BLaER1 treated with 17β-estradiol and CSF1 and Interleukin-3, amounts not matched to agents 10 nM and 100 nM (cell line): ENCODE results near the gene CERS6.

Experiments
- H3K27ac ChIP-seq, 11 experiments: shearing (Covaris generic); formaldehyde crosslinking; 2 replicates each; pipeline ENCODE4 v1.8.1; 2022
- H3K27me3 ChIP-seq, 11 experiments: shearing (Covaris generic); formaldehyde crosslinking; 2 replicates each; pipeline ENCODE4 v1.8.1; 2022
- H3K36me3 ChIP-seq, 11 experiments: shearing (Covaris generic); formaldehyde crosslinking; 2 replicates each; pipeline ENCODE4 v1.8.1; 2022
- H3K4me1 ChIP-seq, 10 experiments: shearing (Covaris generic); formaldehyde crosslinking; 2 replicates each; pipeline ENCODE4 v1.8.1; 2022
- H3K4me2 ChIP-seq, 11 experiments: shearing (Covaris generic); formaldehyde crosslinking; 2 replicates each; pipeline ENCODE4 v1.8.1; 2022
- H3K4me3 ChIP-seq, 10 experiments: shearing (Covaris generic); formaldehyde crosslinking; 2 replicates each; pipeline ENCODE4 v1.8.1; 2022
- H3K9ac ChIP-seq, 11 experiments: shearing (Covaris generic); formaldehyde crosslinking; 2 replicates each; pipeline ENCODE4 v1.8.1; 2022
- H3K9me3 ChIP-seq, 11 experiments: shearing (Covaris generic); formaldehyde crosslinking; replicated peaks in 1 of 11; 2 replicates each; pipeline ENCODE4 v1.8.1; 2022
- H4K20me1 ChIP-seq, 11 experiments: shearing (Covaris generic); formaldehyde crosslinking; 2 replicates each; pipeline ENCODE4 v1.8.1; 2022
- Cebpa-rat ChIP-seq, 11 experiments: shearing (Covaris generic); IDR thresholded peaks; 2 replicates each; pipeline ENCODE4 v1.8.1; 2022

CERS6 gene

DNA sequence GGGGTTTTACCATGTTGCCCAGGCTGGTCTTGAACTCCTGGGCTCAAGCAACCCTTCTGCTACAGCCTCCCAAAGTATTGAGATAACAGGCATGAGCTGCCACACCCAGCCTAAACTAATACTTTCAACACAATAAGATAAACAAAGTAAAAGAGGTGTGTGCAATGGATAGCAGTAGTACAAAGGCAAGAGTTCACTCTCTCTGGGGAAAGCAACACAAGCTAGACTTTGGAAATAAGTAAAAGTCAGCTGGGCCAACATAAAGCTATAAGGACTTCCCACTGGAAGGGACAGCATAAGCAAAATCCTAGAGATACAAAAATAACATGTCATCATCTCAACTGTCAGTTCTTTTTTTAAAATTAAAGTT lies 341.2 kb downstream of the CERS6 start:
- Histone ChIP-seq H3K27ac (peak overlapping the region in 2 of 11 experiments; percentile 17 to 44; a peak in 6 of 22 replicates), H3K36me3 (no peaks in the 10 kb centered on the region), H3K4me2 (peak overlapping the region in 9 of 11 experiments; percentile 32 to 73 (median 61); a peak in 15 of 22 replicates), H3K27me3 (no peaks in the 10 kb centered on the region), H3K4me3 (no peak overlapping the region), H3K9me3 (peaks cover 0 to 4% (median 0%) of the 10 kb centered on the region in 11 experiments; a peak in 2 of 22 replicates), H3K4me1 (peaks cover 8 to 23% (median 19%) of the 10 kb centered on the region in 10 experiments; a peak in 18 of 20 replicates), H4K20me1 (no peaks in the 10 kb centered on the region), H3K9ac (no peak overlapping the region)
- TF ChIP-seq Cebpa-rat (IDR thresholded peaks at IDR 0.05), result no peak

DNA sequence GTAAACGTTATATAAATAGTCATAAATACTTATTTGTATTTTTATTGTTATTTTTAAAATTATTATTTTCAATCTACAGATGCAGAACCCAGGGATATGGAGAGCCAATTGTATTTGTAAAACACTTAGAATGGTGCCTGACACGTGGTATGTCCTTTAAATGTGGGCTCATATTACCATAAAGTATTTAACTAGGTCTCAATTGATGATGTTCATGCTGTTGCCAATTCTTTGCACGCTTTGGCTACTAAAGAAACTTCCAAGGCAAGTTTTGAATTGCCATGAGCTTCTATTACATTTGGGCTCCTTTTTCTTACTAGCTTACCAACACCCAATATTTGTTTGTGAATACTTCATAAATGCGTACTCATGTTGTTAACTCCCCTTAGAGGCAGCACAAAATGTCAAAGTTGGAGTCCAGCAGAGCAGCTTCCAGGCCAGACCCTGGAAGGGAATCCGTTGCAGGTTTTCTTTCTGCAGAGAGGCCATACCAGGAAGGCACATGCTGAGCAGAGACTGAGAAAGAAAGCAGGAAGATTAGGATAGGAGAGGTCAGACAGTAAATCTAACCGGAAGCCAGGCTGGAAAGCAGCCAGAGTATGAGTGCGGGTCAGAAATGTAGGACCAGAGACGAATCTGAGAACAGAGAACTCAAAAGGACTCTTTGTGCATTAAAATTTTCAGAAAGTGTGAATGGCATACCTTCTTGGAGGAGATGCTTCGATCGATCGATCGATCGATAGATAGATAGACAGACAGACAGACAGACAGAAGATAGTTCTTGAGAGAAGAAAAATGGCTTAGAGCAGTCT lies 342.2 kb downstream of the CERS6 start:
- H3K9me3 ChIP-seq, result no peaks in the 10 kb centered on the region
- no peaks in the 10 kb centered on the region for H3K27me3 ChIP-seq
- no peak overlapping the region for H3K4me2 ChIP-seq
- peaks cover 8 to 23% (median 19%) of the 10 kb centered on the region in 10 experiments; a peak in 18 of 20 replicates for H3K4me1 ChIP-seq
- H3K36me3 ChIP-seq, result no peaks in the 10 kb centered on the region
- no peak overlapping the region for H3K9ac ChIP-seq
- H3K4me3 ChIP-seq, result no peak overlapping the region
- no peak overlapping the region for H3K27ac ChIP-seq
- no peak for TF ChIP-seq Cebpa-rat (IDR thresholded peaks at IDR 0.05)
- H4K20me1 ChIP-seq, result no peaks in the 10 kb centered on the region

DNA sequence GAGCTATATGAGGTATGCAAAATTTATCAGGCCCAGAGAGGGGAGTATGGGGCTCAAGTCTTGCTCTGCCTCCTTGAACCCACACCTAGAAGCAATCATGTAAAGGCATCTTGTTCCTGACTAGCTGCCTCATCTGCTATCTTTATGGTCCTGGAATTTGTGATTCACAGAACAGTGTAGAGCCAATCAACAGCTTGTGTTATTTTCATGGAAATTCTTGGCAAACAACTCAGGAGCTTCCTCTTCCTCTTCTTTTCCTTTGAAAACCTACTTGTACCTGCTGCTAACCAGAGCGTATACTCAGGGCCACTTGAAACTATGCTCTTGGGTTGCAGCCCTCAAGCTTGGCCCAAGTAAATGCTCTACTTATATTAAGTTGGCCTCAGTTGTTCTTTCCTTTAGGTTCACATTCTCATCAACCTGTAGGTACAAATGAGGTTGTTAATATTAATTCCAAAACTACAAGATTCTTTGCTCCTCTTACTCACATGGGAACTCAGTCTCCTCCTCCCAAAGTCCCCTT lies 342.9 kb downstream of the CERS6 start:
- Histone ChIP-seq H3K9ac (no peak overlapping the region), H3K27me3 (no peaks in the 10 kb centered on the region), H4K20me1 (no peaks in the 10 kb centered on the region), H3K27ac (no peak overlapping the region), H3K9me3 (no peaks in the 10 kb centered on the region), H3K4me2 (no peak overlapping the region), H3K4me3 (no peak overlapping the region), H3K36me3 (no peaks in the 10 kb centered on the region), H3K4me1 (peaks cover 8 to 23% (median 19%) of the 10 kb centered on the region in 10 experiments; a peak in 18 of 20 replicates)
- no peak for TF ChIP-seq Cebpa-rat (IDR thresholded peaks at IDR 0.05)

DNA sequence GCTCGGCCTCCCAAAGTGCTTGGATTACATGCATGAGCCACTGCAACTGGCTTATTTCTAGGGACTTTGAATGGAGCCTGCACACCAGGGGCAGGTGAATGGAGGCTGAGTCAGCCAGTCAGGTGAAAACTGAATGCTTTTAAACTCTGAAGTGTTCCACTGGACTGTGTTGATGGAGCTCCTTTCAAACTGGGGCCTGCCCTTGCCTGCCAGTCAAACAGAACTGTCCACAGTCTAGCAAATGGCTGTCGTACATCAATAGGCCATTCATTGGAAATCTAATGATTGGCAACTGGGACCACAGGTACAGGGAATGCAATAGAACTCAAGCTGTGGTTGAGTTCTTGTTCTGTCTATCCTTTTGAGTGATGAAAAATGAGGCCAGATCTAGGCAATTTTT lies 345.4 kb downstream of the CERS6 start:
- no peaks in the 10 kb centered on the region for H4K20me1 ChIP-seq
- H3K27me3 ChIP-seq, result no peaks in the 10 kb centered on the region
- H3K36me3 ChIP-seq, result no peaks in the 10 kb centered on the region
- H3K27ac ChIP-seq, result no peak overlapping the region
- peaks cover 0 to 4% (median 0%) of the 10 kb centered on the region in 11 experiments; a peak in 1 of 22 replicates for H3K9me3 ChIP-seq
- H3K4me1 ChIP-seq, result peaks cover 4 to 19% (median 12%) of the 10 kb centered on the region in 10 experiments; a peak in 18 of 20 replicates
- no peak overlapping the region for H3K4me3 ChIP-seq
- no peak overlapping the region for H3K9ac ChIP-seq
- H3K4me2 ChIP-seq, result no peak overlapping the region
- TF ChIP-seq Cebpa-rat (IDR thresholded peaks at IDR 0.05), result no peak

DNA sequence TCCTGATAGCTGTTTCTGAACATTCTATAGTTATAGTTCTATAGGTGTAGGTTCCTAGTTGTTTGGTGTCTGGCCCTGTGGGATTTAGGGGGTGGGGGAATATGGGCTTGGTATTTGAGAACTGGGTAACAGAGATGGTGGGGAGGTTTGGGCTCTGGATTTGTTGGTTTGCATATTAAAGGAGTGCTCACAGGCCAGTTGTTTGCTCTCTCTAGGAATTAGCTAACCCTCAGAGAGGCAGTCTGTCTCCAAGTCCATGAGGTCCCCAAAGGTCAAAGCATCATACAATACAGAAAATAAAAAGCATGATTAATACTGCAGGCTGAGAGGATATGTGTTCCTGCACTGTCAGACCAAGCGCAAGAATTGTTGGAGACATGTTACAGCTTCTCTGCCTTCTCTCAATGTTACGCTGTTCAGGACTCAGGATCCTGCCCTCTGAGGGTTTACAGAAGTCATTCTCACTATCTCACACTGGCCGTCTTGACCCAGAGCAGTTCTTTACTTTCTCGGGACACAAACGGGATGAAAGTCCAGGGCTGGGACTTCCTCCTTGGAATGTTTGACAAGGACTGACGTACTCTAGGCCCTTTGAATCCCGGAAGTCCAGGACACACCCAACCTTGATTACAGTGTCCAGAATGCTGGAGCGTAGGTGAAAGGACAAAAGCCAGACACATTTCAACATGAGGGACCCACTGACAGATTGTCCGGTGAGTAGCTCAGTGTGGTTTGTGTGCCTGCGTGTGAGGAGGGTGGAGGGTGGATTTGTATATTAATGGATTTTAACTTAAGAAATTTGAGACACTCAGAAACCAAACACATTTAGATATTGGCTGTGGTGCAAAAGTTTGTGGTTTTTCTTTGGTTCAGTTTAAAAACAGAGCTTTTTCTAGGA lies 346.1 kb downstream of the CERS6 start, which contains the start of gene NOSTRIN:
NOSTRIN (plus strand) TSS at position 677 of the 898 bp plus-strand sequence; CDS start at position 687, 10 bp downstream.
- no peak within 1 kb of the TSS for H3K4me3 ChIP-seq
- H3K9me3 ChIP-seq, result peaks cover 0 to 4% (median 0%) of the 10 kb centered on the region in 11 experiments; a peak in 1 of 22 replicates
- no peak within 1 kb of the TSS for H3K9ac ChIP-seq
- TF ChIP-seq Cebpa-rat (IDR thresholded peaks at IDR 0.05), result no peak
- no peaks in the 10 kb centered on the region for H4K20me1 ChIP-seq
- H3K27ac ChIP-seq, result no peak within 1 kb of the TSS
- peaks cover 0 to 12% (median 5%) of the 10 kb centered on the region in 10 experiments; a peak in 12 of 20 replicates for H3K4me1 ChIP-seq
- no peaks in the 10 kb centered on the region for H3K27me3 ChIP-seq
- no peaks in the 10 kb centered on the region for H3K36me3 ChIP-seq
- H3K4me2 ChIP-seq, result no peak within 1 kb of the TSS

DNA sequence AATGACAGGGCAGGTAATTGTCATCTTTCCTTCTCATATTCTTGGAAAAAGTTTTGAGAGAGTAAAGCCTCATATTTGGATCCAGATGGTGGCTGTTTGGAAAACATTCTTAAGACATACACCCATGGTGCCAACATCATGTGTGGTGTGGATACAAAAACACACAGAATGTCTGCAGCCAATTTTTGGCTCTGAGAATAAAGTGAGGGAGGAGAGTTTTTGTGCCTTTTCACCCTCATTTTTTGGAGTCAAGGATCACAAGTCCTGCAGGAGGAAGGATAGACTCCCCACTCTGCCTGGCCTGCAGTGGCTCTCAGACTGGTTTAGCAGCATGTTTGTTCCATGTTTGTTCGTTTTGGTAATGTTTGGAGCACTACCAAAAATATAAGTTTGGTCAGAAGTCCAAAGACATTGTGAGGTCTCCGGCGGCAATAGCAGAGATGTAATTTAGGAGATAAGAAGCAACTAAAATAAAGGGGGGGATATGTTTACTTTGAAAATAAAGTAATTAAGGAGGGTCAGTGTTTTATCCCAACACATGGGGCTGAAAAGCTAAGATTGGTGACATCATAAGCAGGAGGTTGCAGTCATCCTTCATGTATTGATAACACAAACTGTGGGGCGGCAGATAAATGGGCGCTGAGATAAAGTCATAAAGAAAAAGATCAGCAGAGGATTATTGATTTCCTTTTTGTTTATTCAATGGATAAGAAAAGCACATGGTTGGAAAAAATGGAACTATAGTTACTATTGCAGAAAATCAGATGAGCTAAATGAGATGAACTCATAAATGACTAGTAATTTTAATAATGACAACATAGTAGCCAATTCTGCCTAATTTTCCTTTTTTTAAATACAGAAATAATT lies 347.0 kb downstream of the CERS6 start:
- peaks cover 0 to 4% (median 0%) of the 10 kb centered on the region in 11 experiments; a peak in 1 of 22 replicates for H3K9me3 ChIP-seq
- no peaks in the 10 kb centered on the region for H3K36me3 ChIP-seq
- peaks cover 0 to 6% (median 0%) of the 10 kb centered on the region in 10 experiments; a peak in 1 of 20 replicates for H3K4me1 ChIP-seq
- H4K20me1 ChIP-seq, result no peaks in the 10 kb centered on the region
- H3K4me3 ChIP-seq, result no peak overlapping the region
- no peak overlapping the region for H3K27ac ChIP-seq
- no peak overlapping the region for H3K4me2 ChIP-seq
- H3K9ac ChIP-seq, result no peak overlapping the region
- no peaks in the 10 kb centered on the region for H3K27me3 ChIP-seq
- TF ChIP-seq Cebpa-rat (IDR thresholded peaks at IDR 0.05), result no peak

DNA sequence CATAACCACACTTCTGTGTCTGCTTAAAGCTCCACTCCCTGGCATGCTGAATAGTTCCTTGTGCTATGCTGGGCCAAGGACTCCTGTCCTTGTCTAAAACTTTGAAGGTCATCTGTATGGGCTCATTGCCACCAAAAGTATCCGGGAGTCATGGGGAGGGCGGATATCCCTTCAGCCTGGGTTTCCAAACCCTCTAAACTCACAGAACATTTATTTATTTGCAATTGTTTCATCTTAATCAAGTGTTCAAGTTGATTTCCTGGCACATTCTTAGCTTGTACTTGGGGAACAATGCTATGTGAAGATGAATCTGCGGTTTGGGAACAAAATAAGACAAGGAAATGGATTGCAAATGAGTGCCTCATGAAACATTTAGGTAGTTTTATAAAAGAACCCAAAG lies 348.1 kb downstream of the CERS6 start:
- no peaks in the 10 kb centered on the region for H3K27me3 ChIP-seq
- peaks cover 0 to 6% (median 0%) of the 10 kb centered on the region in 10 experiments; a peak in 1 of 20 replicates for H3K4me1 ChIP-seq
- H3K27ac ChIP-seq, result no peak overlapping the region
- H4K20me1 ChIP-seq, result no peaks in the 10 kb centered on the region
- H3K9ac ChIP-seq, result no peak overlapping the region
- TF ChIP-seq Cebpa-rat (IDR thresholded peaks at IDR 0.05), result no peak
- H3K9me3 ChIP-seq, result peaks cover 0 to 4% (median 0%) of the 10 kb centered on the region in 11 experiments; a peak in 1 of 22 replicates
- H3K4me2 ChIP-seq, result no peak overlapping the region
- H3K36me3 ChIP-seq, result no peaks in the 10 kb centered on the region
- no peak overlapping the region for H3K4me3 ChIP-seq

DNA sequence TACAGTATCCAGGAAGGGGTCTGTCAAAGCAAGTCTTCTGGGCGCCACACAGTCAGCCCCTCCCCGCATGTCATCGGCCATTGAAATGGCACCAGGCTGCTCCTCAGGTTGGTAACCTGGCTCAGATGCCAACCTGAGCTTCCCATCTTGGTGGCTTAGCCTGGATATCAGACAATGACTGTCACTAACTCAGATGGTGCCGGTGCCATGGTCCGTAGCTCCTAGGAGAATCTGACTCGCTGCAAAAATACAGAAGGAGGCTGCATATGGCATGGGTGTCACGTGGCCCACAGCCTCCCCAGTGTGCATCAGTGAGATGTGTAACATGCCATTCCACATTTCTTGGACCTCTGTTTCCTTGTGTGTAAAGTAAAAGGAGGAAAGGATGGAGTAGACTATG lies 349.5 kb downstream of the CERS6 start:
- Histone ChIP-seq H3K4me1 (peaks cover 0 to 6% (median 0%) of the 10 kb centered on the region in 10 experiments; a peak in 1 of 20 replicates), H3K9ac (no peak overlapping the region), H4K20me1 (no peaks in the 10 kb centered on the region), H3K27me3 (no peaks in the 10 kb centered on the region), H3K27ac (no peak overlapping the region), H3K36me3 (no peaks in the 10 kb centered on the region), H3K9me3 (peaks cover 0 to 4% (median 0%) of the 10 kb centered on the region in 11 experiments; a peak in 1 of 22 replicates), H3K4me3 (no peak overlapping the region), H3K4me2 (peak overlapping the region in 2 of 11 experiments; percentile 13 to 21; a peak in 1 of 22 replicates)
- no peak for TF ChIP-seq Cebpa-rat (IDR thresholded peaks at IDR 0.05)
